IPS-NIHi11 (cell line): ENCODE measurements around the gene CHN2.
"Not testable (repeated sequence)": the region's sequence is repeated elsewhere in the genome, so short reads cannot be mapped to it uniquely, and the experiment has no call there.

Source experiments
- DNase-seq: peaks from one replicate; pipeline ENCODE4 v3.0.0; 2012; ENCODE audit warnings: mixed read lengths, low spot score

CHN2 gene

GRCh38 chr7:29256693-29257002 lies 62.1 kb downstream of the CHN2 start:
- DNase-seq = no peak

- DNase-seq = no peak
These were observed 64.4 kb downstream of the CHN2 start for GRCh38 chr7:29258951-29259350.

DNA sequence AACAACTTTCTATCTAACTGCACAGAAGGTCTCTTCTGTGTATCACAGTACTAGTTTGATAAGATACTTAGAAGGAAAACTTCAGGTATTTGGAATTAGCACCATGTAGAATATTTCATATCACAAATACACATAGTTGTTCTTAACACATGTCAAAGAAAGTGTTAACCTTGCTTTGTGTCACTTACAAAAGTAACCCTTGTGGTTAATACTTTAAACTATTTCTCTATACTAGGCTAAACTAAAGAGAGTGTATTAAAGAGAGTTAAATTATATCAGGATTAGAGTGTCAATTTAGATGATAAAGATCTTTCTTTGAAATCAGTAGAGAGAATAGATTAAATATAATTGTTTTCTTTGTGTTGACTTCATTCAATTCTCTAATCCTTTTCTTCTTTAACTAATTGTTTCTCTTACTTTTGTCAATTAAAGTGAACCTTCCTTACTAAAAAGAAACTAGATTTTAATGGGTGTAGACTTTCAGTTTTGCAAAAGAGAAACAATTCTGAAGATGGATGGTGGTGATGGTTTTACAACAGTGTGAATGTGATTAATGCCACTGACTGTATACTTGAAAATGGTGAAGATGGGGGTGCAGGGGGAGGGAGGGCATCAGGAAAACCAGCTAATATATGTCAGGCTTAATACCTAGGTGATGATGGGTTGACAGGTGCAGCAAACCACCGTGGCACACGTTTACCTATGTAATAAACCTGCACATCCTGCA lies 67.8 kb downstream of the CHN2 start:
- no peak for DNase-seq

DNA sequence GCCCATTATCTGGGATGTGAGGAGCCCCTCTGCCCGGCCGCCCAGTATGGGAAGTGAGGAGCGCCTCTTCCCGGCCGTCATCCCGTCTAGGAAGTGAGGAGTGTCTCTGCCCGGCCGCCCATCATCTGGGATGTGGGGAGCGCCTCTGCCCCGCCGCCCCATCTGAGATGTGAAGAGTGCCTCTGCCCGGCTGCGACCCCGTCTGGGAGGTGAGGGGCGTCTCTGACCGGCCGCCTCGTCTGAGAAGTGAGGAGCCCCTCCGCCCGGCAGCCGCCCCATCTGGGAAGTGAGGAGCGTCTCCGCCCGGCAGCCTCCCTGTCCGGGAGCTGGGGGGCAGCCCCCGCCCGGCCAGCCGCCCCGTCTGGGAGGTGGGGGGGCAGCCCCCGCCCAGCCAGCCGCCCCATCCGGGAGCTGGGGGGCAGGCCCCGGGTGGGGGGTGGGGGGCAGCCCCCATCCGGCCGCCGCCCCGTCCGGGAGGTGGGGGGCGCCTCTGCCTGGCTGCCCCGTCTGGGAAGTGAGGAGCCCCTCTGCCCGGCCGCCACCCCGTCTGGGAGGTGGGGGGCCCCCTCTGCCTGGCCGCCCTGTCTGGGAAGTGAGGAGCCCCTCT lies 69.1 kb downstream of the CHN2 start:
- not testable (repeated sequence) for DNase-seq

- DNase-seq = no peak
These were observed 70.8 kb downstream of the CHN2 start for GRCh38 chr7:29265208-29265923.

GRCh38 chr7:29269935-29270334 lies 75.4 kb downstream of the CHN2 start:
- DNase-seq = no peak

DNA sequence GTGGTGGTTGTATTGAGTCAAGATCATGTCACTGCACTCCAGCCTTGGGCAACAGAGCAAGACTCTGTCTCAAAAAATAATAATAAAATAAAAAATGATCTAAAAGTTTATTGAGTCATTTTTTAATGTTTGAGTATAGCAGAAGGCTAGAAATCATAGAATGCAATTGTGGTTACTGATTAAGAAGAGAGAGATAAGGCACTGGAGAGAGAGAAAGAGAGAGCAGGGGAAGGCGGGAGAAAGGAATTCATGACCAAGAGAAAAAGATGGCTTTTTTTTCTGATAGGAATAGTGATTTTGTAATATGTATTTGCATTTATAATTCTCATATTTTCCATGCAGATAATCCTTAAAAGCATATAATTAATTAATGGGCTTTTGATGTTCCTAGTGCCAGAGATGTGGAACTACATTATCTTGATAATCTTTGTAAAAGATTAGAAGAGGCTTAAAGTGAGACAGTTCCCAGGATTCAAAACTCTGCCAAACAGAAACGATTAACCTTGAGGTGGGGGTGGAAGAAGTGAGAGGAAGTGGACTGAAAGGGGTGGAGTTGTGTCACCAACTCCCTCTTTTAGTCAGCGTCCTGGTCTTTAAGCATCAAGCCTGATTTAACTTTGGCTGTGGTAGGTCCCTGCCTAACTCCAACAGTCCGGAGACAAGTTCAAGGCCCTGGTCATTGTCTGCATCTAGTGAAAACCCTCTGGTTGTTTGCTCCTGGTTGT lies 76.2 kb downstream of the CHN2 start:
- DNase-seq = no peak

- no peak for DNase-seq
These were observed 76.7 kb downstream of the CHN2 start for GRCh38 chr7:29271319-29271658.

- DNase-seq = no peak
These were observed 77.5 kb downstream of the CHN2 start for GRCh38 chr7:29272057-29272456.

DNA sequence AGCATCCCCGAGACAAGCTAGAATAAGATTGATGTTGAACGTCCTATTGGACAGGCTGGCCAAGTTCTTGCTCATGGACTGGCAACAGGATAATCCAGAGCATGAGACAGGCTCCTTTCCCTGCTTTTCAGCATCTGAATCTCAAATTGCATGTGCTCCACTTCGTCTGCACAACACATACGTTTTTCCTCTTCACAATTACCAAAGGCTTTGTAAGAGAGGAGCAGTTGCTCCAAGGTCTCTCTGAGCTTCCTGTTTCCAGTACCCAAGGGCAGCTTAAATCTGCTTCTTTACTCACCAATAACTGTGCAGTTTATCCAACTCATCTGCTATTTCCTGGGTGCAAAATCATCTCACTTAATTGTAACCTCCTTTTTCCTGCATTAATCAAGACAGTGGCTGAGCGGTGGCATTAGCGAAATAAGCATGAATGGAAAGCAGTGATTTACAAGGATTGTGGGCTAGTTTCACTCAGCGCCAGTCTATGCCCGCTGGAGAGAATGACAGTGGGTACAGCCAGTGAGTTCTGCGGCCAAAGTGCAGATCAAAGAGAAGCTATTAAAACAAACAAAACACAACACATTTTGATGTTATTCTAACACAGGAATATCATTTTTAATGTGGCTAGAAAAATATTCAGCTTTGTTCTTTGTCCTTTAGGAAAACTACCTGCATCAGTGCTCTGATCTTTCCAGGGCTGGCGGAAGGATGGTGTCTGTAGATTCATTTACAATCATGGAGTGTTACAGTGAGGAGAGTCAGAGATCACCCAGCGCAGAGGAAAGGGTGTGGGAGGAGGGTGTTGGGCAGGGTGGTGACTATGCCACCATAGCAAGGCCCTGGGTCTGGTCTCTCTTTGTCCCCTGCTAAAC lies 79.8 kb downstream of the CHN2 start:
- no peak for DNase-seq

DNA sequence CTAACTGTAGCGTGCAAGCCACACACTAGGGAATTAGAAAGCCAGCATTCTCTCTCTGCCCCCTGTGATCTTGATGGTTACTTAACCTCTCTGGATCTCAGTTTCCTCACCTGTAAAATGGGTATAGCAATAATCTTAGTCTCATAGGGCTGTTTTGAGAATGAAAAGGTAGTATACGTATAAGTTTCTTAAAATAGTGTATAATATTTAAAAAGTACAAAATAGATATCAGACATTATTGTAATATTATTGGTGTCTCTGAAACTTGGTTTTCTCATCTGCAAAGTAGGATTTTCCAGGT lies 80.4 kb downstream of the CHN2 start:
- DNase-seq = no peak

DNA sequence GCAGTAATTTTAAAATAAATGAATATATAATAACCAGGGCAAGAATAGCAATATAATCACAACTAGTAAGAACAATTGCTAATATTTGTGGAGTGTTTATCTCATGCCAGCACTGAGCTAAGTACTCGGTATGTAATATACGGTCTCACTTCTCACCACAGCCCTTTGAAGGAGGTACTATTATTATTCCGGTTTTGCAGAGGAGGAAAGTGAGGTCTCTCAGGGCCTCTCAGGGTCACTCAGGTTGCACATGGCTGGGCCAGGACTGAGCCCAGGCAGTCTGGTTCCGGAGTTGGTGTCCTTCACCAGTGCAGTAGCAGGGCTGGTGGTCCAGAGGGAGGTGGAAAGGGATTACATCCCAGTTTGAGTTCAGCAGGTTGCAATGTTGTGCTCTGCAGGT lies 80.9 kb downstream of the CHN2 start:
- DNase-seq = no peak

GRCh38 chr7:29276199-29276598 lies 81.6 kb downstream of the CHN2 start:
- no peak for DNase-seq

GRCh38 chr7:29276806-29277205 lies 82.2 kb downstream of the CHN2 start:
- no peak for DNase-seq

- no peak for DNase-seq
These were observed 83.1 kb downstream of the CHN2 start for GRCh38 chr7:29277436-29278215.

DNA sequence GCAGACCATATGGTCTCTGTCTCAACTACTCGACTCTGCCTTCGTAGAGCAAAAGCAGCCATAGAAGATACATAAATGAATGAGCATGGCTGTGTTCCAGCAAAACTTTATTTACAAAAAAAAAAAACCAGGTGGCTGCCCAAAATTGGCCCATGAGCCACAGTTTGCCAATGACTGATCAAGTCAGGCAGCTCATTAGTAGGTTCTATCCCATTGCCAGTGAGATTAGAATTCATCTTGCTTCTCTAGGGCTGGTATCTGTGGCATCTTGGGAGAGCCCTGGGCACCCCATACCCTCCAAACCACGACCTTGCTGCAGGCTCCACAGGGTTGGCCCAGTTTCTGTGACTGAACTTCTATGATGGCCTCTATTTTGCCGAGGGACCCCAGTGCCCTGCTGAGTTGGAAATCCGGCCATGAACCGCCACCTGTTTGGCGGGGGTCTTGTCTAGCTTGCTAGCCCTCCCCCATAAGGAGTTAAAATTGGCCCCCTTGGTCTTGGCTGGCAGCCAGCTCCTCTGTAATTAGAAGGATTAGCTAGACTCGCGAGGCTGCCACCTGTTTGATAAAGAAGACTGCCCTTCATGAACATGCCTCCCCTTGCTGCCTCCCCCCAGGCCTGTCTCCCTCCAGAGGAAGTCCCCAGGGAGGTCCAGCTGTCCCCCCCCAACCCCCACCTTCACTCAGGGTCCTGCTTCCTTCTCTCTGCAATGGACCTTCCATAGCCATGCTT lies 83.9 kb downstream of the CHN2 start:
- no peak for DNase-seq

GRCh38 chr7:29281782-29282541 lies 87.4 kb downstream of the CHN2 start:
- no peak for DNase-seq

GRCh38 chr7:29282819-29283414 lies 88.3 kb downstream of the CHN2 start:
- DNase-seq = no peak

DNA sequence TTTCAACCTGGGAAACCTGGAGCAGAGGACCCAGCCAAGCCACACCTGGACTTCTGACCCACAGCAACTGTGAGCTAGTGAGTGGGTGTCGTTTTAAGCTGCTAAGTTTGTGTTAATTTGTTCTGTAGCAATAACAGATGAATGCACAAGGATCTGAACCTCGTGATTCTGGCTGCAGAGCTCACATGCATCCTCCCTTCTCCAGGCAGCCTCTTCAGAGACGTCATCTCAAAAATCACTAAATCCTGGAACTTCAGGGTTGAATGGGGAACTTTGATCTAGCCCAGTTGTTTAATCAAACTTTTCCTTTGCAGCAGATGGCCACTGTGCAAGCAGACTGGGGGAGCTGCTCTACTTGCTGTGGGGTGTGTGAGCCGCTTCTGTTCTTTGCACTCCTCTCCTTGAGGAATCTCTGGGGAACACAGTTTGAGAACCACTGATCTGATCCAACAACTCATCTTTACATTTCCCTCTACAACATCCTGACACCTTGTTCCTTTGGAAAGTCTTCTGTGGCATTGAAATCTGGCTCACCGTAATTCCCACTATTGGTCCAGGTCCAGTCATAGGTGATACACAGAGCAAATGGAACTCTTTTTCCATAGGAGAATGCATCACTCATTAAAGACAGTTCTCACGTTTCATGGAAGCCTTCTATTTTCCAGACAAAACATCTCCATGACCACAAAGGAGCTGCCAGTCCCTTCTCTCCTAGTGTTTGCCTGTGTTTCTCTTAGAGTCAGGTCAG lies 90.3 kb downstream of the CHN2 start:
- DNase-seq = no peak
